Inflammatory macrophage treated with lipopolysaccharide for 1 hour (primary cell): ENCODE data around the gene SRSF1.
A peak's percentile ranks its signal among the peaks of the same experiment; 100 is the strongest.
"Not testable (repeated sequence)": the region's sequence is repeated elsewhere in the genome, so short reads cannot be mapped to it uniquely, and the experiment has no call there.

ENCODE experiments used
- DNase-seq, 2 donors: peaks; one replicate each; pipeline ENCODE4 v3.0.0-alpha.2; 2020 to 2022

Gene SRSF1

DNA sequence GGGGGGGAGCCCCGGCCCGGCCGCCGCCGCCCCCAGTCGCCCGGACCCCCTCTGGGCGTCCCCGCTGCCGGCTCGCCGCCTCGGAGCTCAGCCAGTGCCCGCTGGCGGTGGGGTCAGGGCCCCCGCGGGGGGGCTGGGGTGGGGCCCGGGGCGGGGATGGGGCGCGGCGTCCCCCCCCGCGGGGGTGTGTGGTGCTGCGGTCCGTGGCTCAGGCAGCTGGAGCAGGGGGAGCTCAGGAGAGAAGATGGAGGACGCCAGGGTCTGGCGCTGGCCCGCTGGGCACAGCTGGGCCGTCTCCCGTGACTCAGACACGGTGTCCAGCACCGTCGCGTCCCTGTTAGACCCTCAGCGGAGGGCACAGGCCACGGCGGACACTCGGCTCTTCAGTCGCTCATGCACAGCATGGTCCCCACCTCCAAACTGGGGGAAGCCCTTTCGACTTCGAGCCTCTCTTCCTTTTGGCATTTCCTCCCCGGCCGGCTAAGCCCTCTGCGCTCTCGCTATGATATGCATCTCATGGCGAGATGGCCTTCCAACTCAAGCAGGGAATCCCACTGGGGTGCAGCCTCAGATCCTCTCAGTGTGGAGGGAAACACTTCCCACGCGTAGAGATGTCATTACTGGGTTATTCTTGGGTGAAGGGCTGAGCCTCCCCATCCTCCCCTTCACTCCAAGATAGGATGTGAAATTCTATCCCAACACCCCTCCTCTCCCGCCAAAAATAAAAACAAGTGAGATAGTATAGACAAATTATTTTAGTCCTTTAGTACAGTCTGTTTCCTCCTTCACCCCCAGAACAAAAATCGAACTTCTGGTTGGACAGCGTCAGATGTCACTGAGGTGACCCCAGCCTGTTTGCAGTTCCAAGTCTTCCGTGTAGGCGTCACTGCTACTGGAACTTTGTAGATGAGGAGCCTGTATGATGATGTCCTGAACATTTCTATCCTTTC, 18.5 kb downstream of the SRSF1 start:
- peak; percentile 33 to 35 for DNase-seq

GRCh38 chr17:57987581-57988300, 19.3 kb downstream of the SRSF1 start, which contains the start of gene VEZF1:
Gene VEZF1 (minus strand): TSS chr17:57988254. CDS start chr17:57988111, 143 bp downstream.
- peak; percentile 37 to 68 for DNase-seq

DNA sequence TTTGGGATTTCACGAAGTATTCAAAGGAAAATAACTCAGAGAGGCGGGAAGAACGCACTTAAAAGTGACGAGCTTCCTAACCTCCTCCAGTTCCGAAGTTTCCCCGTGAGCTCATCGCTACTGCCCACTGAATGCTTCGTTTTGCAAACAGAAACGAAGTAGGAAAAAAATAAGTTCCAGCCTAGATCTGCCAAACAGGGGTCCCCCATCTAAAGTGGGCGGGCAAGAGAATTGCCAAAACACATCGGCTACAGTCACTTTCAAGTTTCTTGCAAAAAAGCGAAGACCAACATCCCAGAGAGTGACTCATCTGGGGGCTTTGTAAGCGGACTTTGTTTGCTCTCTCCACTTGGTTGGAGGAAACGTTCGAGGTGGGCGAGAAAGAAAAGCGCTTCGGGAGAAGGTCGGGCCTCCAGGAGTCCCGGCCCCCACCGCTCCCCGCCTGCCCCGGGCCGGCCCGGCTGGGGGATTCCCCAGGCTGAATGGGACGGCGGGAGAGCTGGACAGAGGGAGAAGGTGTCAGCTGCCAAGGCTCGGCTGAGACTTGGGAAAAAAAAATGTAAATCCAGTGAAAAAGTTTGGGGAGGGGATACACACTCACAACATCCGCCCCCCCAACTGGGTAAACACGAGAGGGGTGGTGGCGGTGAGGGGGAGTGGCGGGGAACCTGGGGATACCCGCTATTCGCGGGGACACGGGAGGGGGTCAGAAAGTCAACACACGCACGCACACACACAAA, 20.0 kb downstream of the SRSF1 start:
- peak; percentile 86 to 92 for DNase-seq

DNA sequence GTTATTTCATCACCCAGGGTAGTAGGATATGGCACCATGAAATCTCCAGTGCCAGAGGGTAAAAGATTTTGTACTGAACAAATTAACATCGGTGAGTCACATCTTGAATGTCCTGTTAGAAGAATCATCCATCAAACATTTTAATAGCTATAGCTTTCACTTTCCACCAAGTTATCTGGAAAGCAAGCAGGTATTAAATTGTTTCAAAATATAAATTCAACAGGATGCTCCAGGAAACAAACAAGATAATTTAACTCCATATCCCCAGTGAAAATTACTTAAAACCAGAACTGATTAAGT, 21.4 kb downstream of the SRSF1 start:
- DNase-seq = peak; percentile 17 to 56

DNA sequence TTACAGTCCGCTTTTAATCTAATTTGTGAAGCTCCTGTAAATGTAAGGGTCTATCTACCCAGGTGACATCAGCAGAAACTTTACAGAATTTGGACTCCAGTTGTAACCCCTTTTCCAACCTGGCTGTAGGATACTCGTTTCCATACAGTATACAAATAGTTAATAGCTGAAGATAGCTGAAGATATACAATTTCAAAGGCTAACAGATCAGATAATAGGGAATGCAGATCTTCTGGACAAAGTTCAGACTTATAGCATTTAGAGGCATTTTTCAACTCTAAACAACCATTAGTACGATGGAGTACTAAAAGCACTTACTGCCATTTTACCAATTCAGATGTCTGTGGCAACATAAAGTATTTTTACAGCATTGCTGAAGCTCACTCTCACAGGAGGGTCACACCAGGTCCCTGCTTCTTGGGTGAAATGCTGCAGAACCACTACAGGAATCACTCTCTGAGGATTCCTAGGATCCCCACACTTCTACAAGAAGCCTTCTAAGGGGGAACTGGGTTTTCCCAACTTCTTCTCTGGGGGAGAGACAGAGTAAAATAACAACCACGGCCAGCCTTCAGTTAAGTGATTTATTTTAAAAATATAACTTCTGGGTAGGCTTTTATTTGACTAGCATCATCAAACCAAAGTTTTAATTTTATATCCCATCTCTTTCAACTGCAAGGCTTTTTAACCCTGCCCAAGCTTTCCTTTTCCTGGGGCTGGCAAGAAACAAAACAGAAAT, 21.9 kb downstream of the SRSF1 start:
- DNase-seq = no peak

- DNase-seq = no peak
Measured at GRCh38 chr17:57984261-57984890, 22.7 kb downstream of the SRSF1 start.

GRCh38 chr17:57983446-57983845, 23.6 kb downstream of the SRSF1 start:
- DNase-seq = no peak

- no peak for DNase-seq
Measured at GRCh38 chr17:57982452-57983170, 24.4 kb downstream of the SRSF1 start.

DNA sequence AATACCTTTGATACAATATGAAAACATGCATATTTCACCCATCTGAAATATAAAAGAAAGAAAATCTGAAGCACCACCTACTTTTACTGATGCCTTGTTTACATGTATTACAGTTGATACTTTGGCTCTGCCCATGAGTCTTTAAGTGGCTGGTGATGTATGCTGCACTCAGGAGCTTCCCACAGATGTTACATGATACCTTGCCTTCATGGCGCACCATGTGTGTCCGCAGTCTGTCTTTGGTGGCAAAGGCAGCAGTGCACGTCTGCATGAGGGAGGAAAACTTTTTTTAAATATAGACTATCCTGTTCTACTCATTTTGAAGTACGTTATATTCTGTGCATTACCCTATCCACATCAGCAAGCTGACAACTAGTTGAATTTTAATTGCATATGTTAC, 26.5 kb downstream of the SRSF1 start:
- DNase-seq = no peak

DNA sequence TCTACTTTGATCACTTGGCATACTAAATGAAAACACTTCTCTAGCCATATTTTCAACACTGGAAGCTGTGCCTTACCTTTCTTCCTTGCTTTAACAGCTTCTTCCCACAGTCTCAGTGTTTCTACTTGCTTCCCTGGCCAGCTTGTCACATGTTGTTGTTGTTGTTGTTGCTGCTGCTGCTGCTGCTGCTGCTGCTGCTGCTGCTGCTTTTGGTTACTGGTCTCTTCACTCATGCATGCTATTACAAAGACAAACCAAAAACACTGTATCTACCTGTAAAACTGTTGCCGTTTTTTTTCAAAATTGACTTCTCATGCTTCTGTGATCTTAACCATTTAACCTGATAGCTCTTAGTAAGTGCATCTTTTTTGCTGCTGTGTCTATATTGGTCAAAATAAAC, 28.0 kb downstream of the SRSF1 start:
- no peak for DNase-seq

GRCh38 chr17:57976594-57976993, 30.5 kb downstream of the SRSF1 start:
- no peak for DNase-seq

DNA sequence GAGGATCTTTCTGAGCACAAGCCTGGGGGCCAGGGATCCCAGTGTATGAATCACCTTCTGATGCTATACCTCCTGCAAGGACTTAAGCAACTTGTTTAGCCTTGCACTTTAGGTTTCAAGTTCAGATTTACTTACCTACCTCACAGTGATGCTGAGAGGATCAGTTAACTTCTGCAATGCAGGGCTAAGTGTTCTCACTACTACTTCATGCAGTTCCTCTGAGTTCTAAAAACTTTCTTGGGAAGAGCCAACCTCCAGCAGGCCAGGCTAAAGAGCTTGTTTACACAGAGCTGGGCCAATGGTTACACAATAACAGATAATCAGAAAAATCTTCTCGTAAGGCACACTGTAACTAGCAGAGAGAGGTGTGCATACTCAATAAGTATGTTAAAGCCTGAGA, 32.0 kb downstream of the SRSF1 start:
- DNase-seq = no peak

- DNase-seq = not testable (repeated sequence)
Measured at GRCh38 chr17:57974053-57974824, 32.8 kb downstream of the SRSF1 start.

GRCh38 chr17:57972151-57972550, 34.9 kb downstream of the SRSF1 start:
- no peak for DNase-seq

DNA sequence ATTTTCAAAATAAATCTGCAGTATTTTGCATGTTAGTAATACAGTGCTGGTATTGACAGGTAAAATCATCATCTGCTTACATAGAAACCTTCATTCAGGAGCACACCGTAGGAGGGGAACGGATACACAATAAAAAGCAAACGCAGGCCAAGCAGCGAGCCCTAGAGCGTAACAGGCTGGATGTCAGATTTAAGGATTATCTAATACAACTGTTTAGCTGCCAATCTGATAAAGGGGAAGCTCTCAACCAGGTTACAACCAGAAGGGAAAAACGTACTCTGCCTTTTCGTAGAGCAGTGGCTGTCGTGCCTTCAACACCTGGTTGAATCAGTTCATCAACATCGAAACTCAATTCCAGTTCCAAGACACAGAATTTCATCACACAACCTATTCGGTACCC, 35.5 kb downstream of the SRSF1 start:
- DNase-seq = no peak

DNA sequence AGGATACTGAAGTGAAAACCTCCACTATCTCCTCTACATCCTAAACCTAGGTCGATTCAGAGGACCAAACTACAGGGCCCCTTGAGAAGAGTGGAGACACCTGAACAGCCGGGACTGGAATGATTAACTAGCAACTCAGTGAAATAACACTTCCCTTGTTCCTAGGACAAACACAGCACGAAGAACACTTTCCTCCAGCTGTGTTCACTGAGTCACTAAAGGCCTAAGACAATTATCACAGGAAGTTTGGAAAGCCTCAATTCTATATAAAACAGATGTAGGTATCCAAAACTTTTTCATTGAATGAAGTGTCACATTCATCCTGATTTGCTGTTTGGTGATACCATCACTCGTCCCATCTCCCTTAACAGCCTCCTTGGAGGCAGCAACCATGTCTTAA, 36.3 kb downstream of the SRSF1 start:
- DNase-seq = no peak

DNA sequence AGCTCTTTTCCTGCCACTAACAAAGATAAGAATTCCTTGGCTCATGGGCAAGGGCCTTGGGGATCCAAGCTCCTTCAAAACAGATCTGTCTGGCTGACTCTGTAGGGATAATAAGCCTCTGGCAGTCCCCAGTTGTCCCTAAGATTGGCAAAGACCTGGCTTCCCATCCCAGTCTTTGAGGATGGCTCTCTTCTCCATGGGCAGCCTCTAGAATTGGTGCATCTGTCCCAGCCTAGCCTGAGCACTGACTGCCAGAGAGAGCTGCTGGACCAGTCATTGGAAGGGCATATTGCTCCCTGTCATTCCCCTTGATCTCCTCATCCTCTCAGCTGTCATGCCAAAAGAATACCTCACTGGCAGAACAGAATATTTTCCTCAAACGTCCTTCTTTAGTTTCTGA, 38.6 kb downstream of the SRSF1 start:
- no peak for DNase-seq

DNA sequence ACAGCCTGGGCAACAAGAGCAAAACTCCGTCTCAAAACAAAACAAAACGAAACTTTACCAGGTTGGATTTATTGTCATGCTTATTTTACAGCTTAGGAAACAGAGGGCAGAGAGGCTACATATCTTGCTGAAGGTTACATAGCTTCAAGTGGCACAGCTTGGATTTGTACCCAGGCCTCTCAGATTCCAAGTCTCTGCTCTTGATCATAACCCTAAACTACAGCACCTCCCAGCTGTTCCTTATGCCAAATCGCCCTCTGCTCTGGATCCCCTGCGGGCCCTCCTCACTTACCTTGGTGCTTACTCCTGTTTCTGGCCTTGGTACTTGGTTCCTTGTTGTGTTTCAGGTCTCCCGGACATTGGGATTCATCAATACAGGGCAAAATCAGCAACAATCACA, 40.2 kb downstream of the SRSF1 start:
- DNase-seq = no peak

- no peak for DNase-seq
Measured at GRCh38 chr17:57966246-57966645, 40.8 kb downstream of the SRSF1 start.

- DNase-seq = no peak
Measured at GRCh38 chr17:57965521-57966160, 41.4 kb downstream of the SRSF1 start.
